HepG2 (cell line): ENCODE results near the gene NNAT. TPM values are rescaled to one million over a fixed set of nuclear protein-coding genes. Genes with fewer than 3 reads are reported as not detected.
A peak's percentile ranks its signal among the peaks of the same experiment; 100 is the strongest.

Experiments used
- E2F5 ChIP-seq: sonication (generic); formaldehyde crosslinking; conservative IDR thresholded peaks from 2 replicates; pipeline ENCODE4 v1.4.0; 2020; ENCODE audit warnings: missing genetic modification reagents
- IRX3 ChIP-seq: sonication (generic); formaldehyde crosslinking; IDR thresholded peaks from 2 replicates; pipeline ENCODE4 v1.8.1; 2023; ENCODE audit warnings: mild to moderate bottlenecking, low read depth, missing genetic modification reagents, borderline replicate concordance
- MAX ChIP-seq: IDR thresholded peaks from 2 replicates; pipeline ENCODE4 v1.6.1; 2012; ENCODE audit warnings: inconsistent platforms
- NR1H2 ChIP-seq: sonication (generic); formaldehyde crosslinking; IDR thresholded peaks from 2 replicates; pipeline ENCODE4 v1.8.1; 2022; ENCODE audit warnings: low read depth, missing genetic modification reagents, borderline replicate concordance
- RFXANK ChIP-seq: IDR thresholded peaks from 2 replicates; pipeline ENCODE4 v1.6.1; 2016
- RNF219 ChIP-seq: sonication (generic); formaldehyde crosslinking; IDR thresholded peaks from 2 replicates; pipeline ENCODE4 v1.5.0; 2020; ENCODE audit warnings: mild to moderate bottlenecking, missing genetic modification reagents
- SKIL ChIP-seq: sonication (generic); formaldehyde crosslinking; IDR thresholded peaks from 2 replicates; pipeline ENCODE4 v1.8.0; 2022; ENCODE audit warnings: missing genetic modification reagents, mild to moderate bottlenecking, moderate library complexity, borderline replicate concordance
- SNAPC2 ChIP-seq: sonication (generic); formaldehyde crosslinking; IDR thresholded peaks from 2 replicates; pipeline ENCODE4 v1.8.1; 2022; ENCODE audit warnings: mild to moderate bottlenecking, missing genetic modification reagents
- SUZ12 ChIP-seq: fragments of 150-350 bp; IDR thresholded peaks from 2 replicates; pipeline ENCODE4 v1.6.1; 2014; ENCODE audit warnings: low read depth, low read length
- TGIF2 ChIP-seq: IDR thresholded peaks from 2 replicates; pipeline ENCODE4 v1.6.1; 2016; ENCODE audit warnings: control low read depth, missing compliant biosample characterization
- TIGD3 ChIP-seq: sonication (generic); formaldehyde crosslinking; IDR thresholded peaks from 2 replicates; pipeline ENCODE4 v1.5.1; 2020; ENCODE audit warnings: mild to moderate bottlenecking, missing genetic modification reagents, borderline replicate concordance
- YEATS4 ChIP-seq: sonication (generic); formaldehyde crosslinking; IDR thresholded peaks from 2 replicates; pipeline ENCODE4 v1.4.0; 2020; ENCODE audit warnings: missing genetic modification reagents, borderline replicate concordance
- ZBTB1 ChIP-seq: sonication (generic); formaldehyde crosslinking; IDR thresholded peaks from 2 replicates; pipeline ENCODE4 v1.4.0; 2020; ENCODE audit warnings: missing genetic modification reagents, borderline replicate concordance
- ZBTB8A ChIP-seq: sonication (generic); formaldehyde crosslinking; IDR thresholded peaks from 2 replicates; pipeline ENCODE4 v1.4.0; 2020; ENCODE audit warnings: mild to moderate bottlenecking, low read depth, missing genetic modification reagents, borderline replicate concordance
- ZNF24 ChIP-seq: fragments of 450-650 bp; IDR thresholded peaks from 2 replicates; pipeline ENCODE4 v1.6.1; 2017; ENCODE audit warnings: antibody characterized with exemption, mild to moderate bottlenecking
- ZNF329 ChIP-seq: sonication (generic); formaldehyde crosslinking; IDR thresholded peaks from 2 replicates; pipeline ENCODE4 v1.9.0; 2021; ENCODE audit warnings: low read depth, mild to moderate bottlenecking, missing genetic modification reagents
- ZNF75D ChIP-seq: sonication (generic); formaldehyde crosslinking; IDR thresholded peaks from 2 replicates; pipeline ENCODE4 v1.8.1; 2023; ENCODE audit warnings: missing genetic modification reagents, mild to moderate bottlenecking, borderline replicate concordance
- ZNF775 ChIP-seq: sonication (generic); formaldehyde crosslinking; IDR thresholded peaks from 2 replicates; pipeline ENCODE4 v1.4.0; 2020; ENCODE audit warnings: missing genetic modification reagents, mild to moderate bottlenecking, moderate library complexity, borderline replicate concordance
- ZSCAN20 ChIP-seq: sonication (generic); formaldehyde crosslinking; IDR thresholded peaks from 2 replicates; pipeline ENCODE4 v1.4.0; 2020; ENCODE audit warnings: missing genetic modification reagents, mild to moderate bottlenecking, borderline replicate concordance
- polyA plus RNA-seq, 8 experiments: library from polyadenylated mRNA; depleted of rRNA in 3 of 8; stranded (reverse) in 7 of 8; unstranded in 1 of 8; fragments of >200 nt; fragmentation: Illumina TruSeq in 4 of 8; extraction: Trizol in 4 of 8; gene quantifications; 2 replicates each; pipeline versions ENCODE4 v1.2.1 to v1.2.3, GENCODE V29; 2011 to 2016; ENCODE audit warnings: low read depth in 4 of 8, missing spikeins in 1 of 8, mixed read lengths in 1 of 8; ENCODE audit not compliant: insufficient read depth in 1 of 8
- total RNA-seq, 5 experiments: library from RNA; depleted of rRNA; stranded (reverse); fragments of >200 nt; fragmentation: Illumina TruSeq; extraction: Trizol; gene quantifications; 2 replicates each; pipeline ENCODE4 v1.2.3, GENCODE V29; 2016; ENCODE audit warnings: low read depth in 1 of 5
- TF ChIP-seq, protein P1 (sequence below): sonication (generic); formaldehyde crosslinking; IDR thresholded peaks from 2 replicates; pipeline ENCODE4 v1.5.1; 2020; ENCODE audit warnings: missing genetic modification reagents, mild to moderate bottlenecking, borderline replicate concordance

Gene NNAT
- total and polyA plus RNA-seq, 2 of the 13 experiments (the other 11 are each of a cell fraction or from before 2014, with no cell fraction given) = not detected

- TF ChIP-seq SKIL (CRISPR knock-in tag) (no peak), ZNF75D (CRISPR knock-in tag) (no peak), ZNF329 (CRISPR knock-in tag) (no peak), TGIF2 (no peak), IRX3 (CRISPR knock-in tag) (no peak), ZNF24 (no peak), YEATS4 (CRISPR knock-in tag) (no peak), ZNF775 (CRISPR knock-in tag) (no peak), SUZ12 (no peak), ZSCAN20 (CRISPR knock-in tag) (no peak), MAX (no peak), E2F5 (CRISPR knock-in tag) (no peak), ZBTB8A (no peak), TIGD3 (CRISPR knock-in tag) (no peak), ZBTB1 (0 out of 2 replicates have a peak, but pooled peaks have one; percentile 73), NR1H2 (CRISPR knock-in tag) (no peak), SNAPC2 (CRISPR knock-in tag) (no peak), RNF219 (no peak), RFXANK (CRISPR knock-in tag) (no peak)
- TF ChIP-seq, protein P1, sequence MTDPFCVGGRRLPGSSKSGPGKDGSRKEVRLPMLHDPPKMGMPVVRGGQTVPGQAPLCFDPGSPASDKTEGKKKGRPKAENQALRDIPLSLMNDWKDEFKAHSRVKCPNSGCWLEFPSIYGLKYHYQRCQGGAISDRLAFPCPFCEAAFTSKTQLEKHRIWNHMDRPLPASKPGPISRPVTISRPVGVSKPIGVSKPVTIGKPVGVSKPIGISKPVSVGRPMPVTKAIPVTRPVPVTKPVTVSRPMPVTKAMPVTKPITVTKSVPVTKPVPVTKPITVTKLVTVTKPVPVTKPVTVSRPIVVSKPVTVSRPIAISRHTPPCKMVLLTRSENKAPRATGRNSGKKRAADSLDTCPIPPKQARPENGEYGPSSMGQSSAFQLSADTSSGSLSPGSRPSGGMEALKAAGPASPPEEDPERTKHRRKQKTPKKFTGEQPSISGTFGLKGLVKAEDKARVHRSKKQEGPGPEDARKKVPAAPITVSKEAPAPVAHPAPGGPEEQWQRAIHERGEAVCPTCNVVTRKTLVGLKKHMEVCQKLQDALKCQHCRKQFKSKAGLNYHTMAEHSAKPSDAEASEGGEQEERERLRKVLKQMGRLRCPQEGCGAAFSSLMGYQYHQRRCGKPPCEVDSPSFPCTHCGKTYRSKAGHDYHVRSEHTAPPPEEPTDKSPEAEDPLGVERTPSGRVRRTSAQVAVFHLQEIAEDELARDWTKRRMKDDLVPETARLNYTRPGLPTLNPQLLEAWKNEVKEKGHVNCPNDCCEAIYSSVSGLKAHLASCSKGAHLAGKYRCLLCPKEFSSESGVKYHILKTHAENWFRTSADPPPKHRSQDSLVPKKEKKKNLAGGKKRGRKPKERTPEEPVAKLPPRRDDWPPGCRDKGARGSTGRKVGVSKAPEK (CRISPR knock-in tag) = no peak
Measured at GRCh38 chr20:37564388-37565133, 43.5 kb downstream of the NNAT start (continued).
